DOHH2 (cell line): ENCODE results near the gene ALOX5.
A peak's percentile ranks its signal among the peaks of the same experiment; 100 is the strongest.

Source experiments
- H3F3A ChIP-seq: fragments of 200-600 bp; sonication (generic), shearing (Covaris generic); 2 replicates; pipeline ENCODE4 v1.6.0; 2016; ENCODE audit warnings: antibody characterized with exemption, mild to moderate bottlenecking; ENCODE audit not compliant: control insufficient read depth, insufficient read depth
- H3K27ac ChIP-seq: fragments of 200-600 bp; sonication (generic); 2 replicates; pipeline ENCODE4 v1.5.1; 2014; ENCODE audit warnings: low read depth, mild to moderate bottlenecking, low read length, moderate library complexity
- H3K27me3 ChIP-seq: fragments of 200-600 bp; sonication (generic); 2 replicates; pipeline ENCODE4 v1.6.1; 2014; ENCODE audit warnings: mild to moderate bottlenecking, low read length, mixed read lengths; ENCODE audit not compliant: control insufficient read depth
- H3K36me3 ChIP-seq: fragments of 200-600 bp; sonication (generic); 2 replicates; pipeline ENCODE4 v1.6.1; 2014; ENCODE audit warnings: mild to moderate bottlenecking, low read length, moderate library complexity, mixed read lengths; ENCODE audit not compliant: control insufficient read depth
- H3K4me1 ChIP-seq: fragments of 200-600 bp; sonication (generic); 2 replicates; pipeline ENCODE4 v1.6.1; 2014; ENCODE audit warnings: mild to moderate bottlenecking, low read length, mixed read lengths; ENCODE audit not compliant: control insufficient read depth
- H3K4me2 ChIP-seq: fragments of 200-600 bp; sonication (generic); 2 replicates; pipeline ENCODE4 v1.6.0; 2014; ENCODE audit warnings: mild to moderate bottlenecking, low read length, moderate library complexity
- H3K4me3 ChIP-seq: fragments of 200-600 bp; sonication (generic); 2 replicates; pipeline ENCODE4 v1.5.1; 2014; ENCODE audit warnings: mild to moderate bottlenecking, low read length, mixed read lengths
- H3K79me2 ChIP-seq: fragments of 200-600 bp; sonication (generic); 2 replicates; pipeline ENCODE4 v1.6.1; 2014; ENCODE audit warnings: mild to moderate bottlenecking, low read length, mixed read lengths; ENCODE audit not compliant: control insufficient read depth
- H3K9me2 ChIP-seq: fragments of 200-600 bp; sonication (generic); replicated peaks from 2 replicates; pipeline ENCODE4 v1.6.1; 2014; ENCODE audit warnings: mild to moderate bottlenecking, low read length, mixed read lengths; ENCODE audit not compliant: control insufficient read depth
- H3K9me3 ChIP-seq: fragments of 200-600 bp; sonication (generic); 2 replicates; pipeline ENCODE4 v1.6.1; 2014; ENCODE audit warnings: antibody characterized with exemption, low read length, mixed read lengths; ENCODE audit not compliant: control insufficient read depth, insufficient read depth
- H4K20me1 ChIP-seq: fragments of 200-600 bp; sonication (generic); 2 replicates; pipeline ENCODE4 v1.6.0; 2014; ENCODE audit warnings: low read depth, mild to moderate bottlenecking, antibody characterized with exemption, low read length, moderate library complexity; ENCODE audit not compliant: control insufficient read depth, insufficient read depth
- CTCF ChIP-seq: fragments of 200-600 bp; sonication (generic); IDR thresholded peaks from one replicate; pipeline ENCODE4 v1.5.1; 2014; ENCODE audit warnings: antibody characterized with exemption, mild to moderate bottlenecking, low read depth, low read length; ENCODE audit not compliant: poor library complexity, severe bottlenecking
- EZH2phosphoT487 ChIP-seq: fragments of 200-600 bp; sonication (generic); IDR thresholded peaks from 2 replicates; pipeline ENCODE4 v1.6.1; 2017; ENCODE audit warnings: borderline replicate concordance, mild to moderate bottlenecking, antibody characterized with exemption, low read length, moderate library complexity, mixed read lengths

ALOX5 gene

DNA sequence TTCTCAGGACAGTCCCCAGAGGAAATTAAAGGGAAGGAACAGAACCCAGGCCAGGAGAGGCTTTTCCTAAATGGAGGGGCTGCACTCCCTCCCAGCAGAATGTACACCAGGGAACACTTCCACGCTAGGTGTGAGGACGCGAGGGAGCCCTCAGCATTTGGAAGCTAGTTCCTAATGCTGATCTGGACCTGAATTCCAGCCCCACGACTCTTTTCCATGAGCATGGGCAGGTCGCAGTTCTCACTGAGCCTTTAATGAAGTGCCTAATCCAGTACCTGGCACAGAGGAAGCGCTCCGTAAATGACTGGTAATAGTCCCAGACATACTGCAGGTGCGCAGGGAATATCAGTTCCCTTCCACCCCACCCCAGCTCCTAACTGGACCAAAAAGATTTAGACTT, 1.1 kb downstream of the ALOX5 start:
- peaks cover 50% of the 10 kb centered on the region for H3K4me1 ChIP-seq
- no peak for TF ChIP-seq EZH2phosphoT487
- no peak for TF ChIP-seq CTCF
- peak overlapping the region; percentile 82 for H3K27ac ChIP-seq
- H3K4me2 ChIP-seq: peak overlapping the region; percentile 99
- no peaks in the 10 kb centered on the region for H3K27me3 ChIP-seq
- no peaks in the 10 kb centered on the region for H3K9me2 ChIP-seq
- H3K79me2 ChIP-seq: peaks cover 89% of the 10 kb centered on the region
- H3K9me3 ChIP-seq: peaks cover 2% of the 10 kb centered on the region; the same call in 1 of the 2 replicates
- peaks cover 27% of the 10 kb centered on the region for H3F3A ChIP-seq
- H3K4me3 ChIP-seq: peak overlapping the region; percentile 88
- H3K36me3 ChIP-seq: peaks cover 73% of the 10 kb centered on the region
- peaks cover 32% of the 10 kb centered on the region for H4K20me1 ChIP-seq

GRCh38 chr10:45375716-45376231, 1.8 kb downstream of the ALOX5 start:
- H3K27me3 ChIP-seq: no peaks in the 10 kb centered on the region
- peaks cover 95% of the 10 kb centered on the region for H3K79me2 ChIP-seq
- H3K9me2 ChIP-seq: no peaks in the 10 kb centered on the region
- peak overlapping the region; percentile 88 for H3K4me3 ChIP-seq
- peak overlapping the region; percentile 82 for H3K27ac ChIP-seq
- peaks cover 23% of the 10 kb centered on the region for H3F3A ChIP-seq
- peaks cover 34% of the 10 kb centered on the region for H4K20me1 ChIP-seq
- H3K9me3 ChIP-seq: peaks cover 4% of the 10 kb centered on the region; the same call in 1 of the 2 replicates
- TF ChIP-seq CTCF (no peak), EZH2phosphoT487 (no peak)
- peaks cover 80% of the 10 kb centered on the region for H3K36me3 ChIP-seq
- peaks cover 45% of the 10 kb centered on the region for H3K4me1 ChIP-seq
- H3K4me2 ChIP-seq: peak overlapping the region; percentile 99

- Histone ChIP-seq H3K36me3 (peaks cover 86% of the 10 kb centered on the region), H3K4me1 (peaks cover 39% of the 10 kb centered on the region), H3K9me2 (no peaks in the 10 kb centered on the region), H3K4me3 (peak overlapping the region; percentile 52), H3K79me2 (peaks cover 99% of the 10 kb centered on the region), H3K4me2 (peak overlapping the region; percentile 99), H4K20me1 (peaks cover 37% of the 10 kb centered on the region), H3K27me3 (no peaks in the 10 kb centered on the region), H3K9me3 (peaks cover 4% of the 10 kb centered on the region; the same call in 1 of the 2 replicates), H3K27ac (peak overlapping the region; percentile 1), H3F3A (peaks cover 16% of the 10 kb centered on the region)
- TF ChIP-seq EZH2phosphoT487: no peak
- no peak for TF ChIP-seq CTCF
Measured at GRCh38 chr10:45376371-45376801, 2.4 kb downstream of the ALOX5 start.
